Lung (tissue), 12 donors: ENCODE data around the gene ADRB2. TPM values are rescaled to one million over a fixed set of nuclear protein-coding genes. Genes with fewer than 3 reads are reported as not detected.
A peak's percentile ranks its signal among the peaks of the same experiment; 100 is the strongest.

Experiments
- ATAC-seq: fragments of 200-7000 bp; cut with Tn5 transposase; one replicate; pipeline ENCODE4 v1.9.1; 2020; ENCODE audit warnings: moderate number of reproducible peaks; ENCODE audit not compliant: insufficient read depth, low FRiP score
- DNase-seq, 3 donors: peaks; one replicate each; pipeline ENCODE4 v3.0.0-alpha.2; 2013 to 2017
- H3K27ac ChIP-seq, 2 donors: one replicate each; pipeline ENCODE4 v1.5.1; 2013; ENCODE audit warnings: mild to moderate bottlenecking in 2 of 2, moderate library complexity in 2 of 2, control low read depth in 1 of 2, inconsistent platforms in 1 of 2, low read depth in 1 of 2, low read length in 1 of 2
- H3K27me3 ChIP-seq, 3 donors: one replicate each; pipeline ENCODE4 v1.5.1; 2013; ENCODE audit warnings: low read length in 2 of 3; ENCODE audit not compliant: control insufficient read depth in 3 of 3, insufficient read depth in 3 of 3
- H3K36me3 ChIP-seq, 4 donors: one replicate each; pipeline ENCODE4 v1.5.1; 2013; ENCODE audit warnings: low read length in 4 of 4, mild to moderate bottlenecking in 1 of 4, moderate library complexity in 1 of 4; ENCODE audit not compliant: control insufficient read depth in 4 of 4, insufficient read depth in 4 of 4
- H3K4me1 ChIP-seq, 5 donors: one replicate each; pipeline ENCODE4 v1.5.1; 2013; ENCODE audit warnings: low read length in 5 of 5, mild to moderate bottlenecking in 2 of 5, moderate library complexity in 1 of 5; ENCODE audit not compliant: control insufficient read depth in 5 of 5, insufficient read depth in 5 of 5
- H3K4me3 ChIP-seq: one replicate; pipeline ENCODE4 v1.5.1; 2013; ENCODE audit warnings: mild to moderate bottlenecking, control low read depth, moderate library complexity
- H3K9ac ChIP-seq, 2 donors: one replicate each; pipeline ENCODE4 v1.5.1; 2013; ENCODE audit warnings: low read length in 2 of 2, control low read depth in 1 of 2; ENCODE audit not compliant: insufficient read depth in 1 of 2
- H3K9me3 ChIP-seq, 4 donors: one replicate each; pipeline ENCODE4 v1.5.1; 2013; ENCODE audit warnings: low read length in 3 of 4, mild to moderate bottlenecking in 1 of 4, moderate library complexity in 1 of 4; ENCODE audit not compliant: control insufficient read depth in 4 of 4, insufficient read depth in 3 of 4
- WGBS, 2 donors: extraction: QIAGEN DNeasy Blood & Tissue Kit; methylation state at CpG; one replicate each; pipeline ENCODE4 v1.1.7; 2013; 5-methylcytosine and 5-hydroxymethylcytosine counted together
- polyA plus RNA-seq, 2 donors: library from polyadenylated mRNA; stranded (reverse); fragments of 200-250 nt; gene quantifications; one replicate each; pipeline ENCODE4 v1.2.1, GENCODE V29; 2013
- total RNA-seq, 2 donors: library from RNA; depleted of rRNA in 1 of 2; stranded (reverse); fragments of >200 nt in 1 of 2; gene quantifications; one replicate each; pipeline ENCODE4 v1.2.1, GENCODE V29; 2014 to 2021
- TF ChIP-seq, protein P1 (sequence below): IDR thresholded peaks from 2 replicates; pipeline ENCODE4 v1.5.1; 2012; ENCODE audit warnings: mild to moderate bottlenecking; ENCODE audit errors: control extremely low read depth, extremely low read depth
- donor health status: control.
- donor health status: control.
- donor health status: Bipolar disorder and iron deficiency.
- donor health status: healthy.
- donor health status: DM: yes; HTN: yes; CAD: no.

Gene ADRB2
- total and polyA plus RNA-seq, 4 donors: 3.5 to 18.4 (median 9.5) TPM

DNA sequence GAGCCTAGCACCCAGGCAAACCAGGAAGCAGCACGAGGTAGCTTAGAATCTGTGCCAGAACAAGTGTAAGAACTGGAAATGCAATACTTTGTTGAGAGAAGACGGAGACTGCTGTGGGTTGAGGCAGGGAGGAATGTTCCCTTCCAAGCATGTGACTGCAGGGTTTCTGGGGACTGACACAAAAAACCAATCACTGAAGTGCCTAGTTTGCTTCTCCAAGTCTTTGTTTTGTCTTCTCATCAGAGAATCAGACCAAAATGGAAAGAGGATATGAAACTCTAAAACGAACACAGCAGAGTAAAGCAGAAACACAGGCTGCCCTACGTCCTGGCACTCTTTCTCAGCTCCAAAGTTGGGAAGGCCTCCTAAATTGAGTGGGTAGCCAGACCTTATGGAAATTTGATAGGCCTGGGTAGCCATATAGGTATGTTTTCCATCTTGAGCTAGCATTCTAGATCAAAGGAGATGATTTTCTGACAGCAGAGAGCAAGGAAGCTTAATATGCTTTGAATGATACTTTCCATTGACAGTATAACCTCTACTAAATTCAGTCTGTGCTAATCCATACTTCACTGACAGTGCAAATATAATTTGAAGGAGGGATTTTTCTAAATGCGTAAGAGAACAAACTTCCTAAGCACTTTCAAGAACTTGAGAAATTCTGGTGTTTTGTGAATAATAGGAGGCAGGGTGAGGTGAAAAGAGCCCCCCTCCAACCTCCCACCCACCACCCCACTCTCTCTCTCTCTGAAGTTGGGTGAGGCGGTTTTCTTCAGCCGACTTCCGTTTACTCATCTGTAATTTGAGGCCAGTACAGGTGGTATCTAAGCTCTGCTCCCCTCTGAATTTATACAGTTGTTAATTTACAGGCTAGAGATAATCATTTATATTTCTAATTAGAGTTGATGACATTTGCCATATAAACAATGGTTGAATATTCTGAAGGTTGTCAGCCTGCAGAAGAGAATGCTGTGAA, 5.5 kb downstream of the ADRB2 start:
- H3K4me3 ChIP-seq: no peak overlapping the region
- WGBS, 2 donors: 42 to 51% methylated on average over 8 of the region's 8 CpGs
- H3K4me1 ChIP-seq: peaks cover 0 to 24% (median 10%) of the 10 kb centered on the region in 5 donors
- no peaks in the 10 kb centered on the region for H3K36me3 ChIP-seq
- no peaks in the 10 kb centered on the region for H3K27me3 ChIP-seq
- H3K9ac ChIP-seq: no peak overlapping the region
- peak in 1 of 3 donors; percentile 42 for DNase-seq
- TF ChIP-seq, protein P1, sequence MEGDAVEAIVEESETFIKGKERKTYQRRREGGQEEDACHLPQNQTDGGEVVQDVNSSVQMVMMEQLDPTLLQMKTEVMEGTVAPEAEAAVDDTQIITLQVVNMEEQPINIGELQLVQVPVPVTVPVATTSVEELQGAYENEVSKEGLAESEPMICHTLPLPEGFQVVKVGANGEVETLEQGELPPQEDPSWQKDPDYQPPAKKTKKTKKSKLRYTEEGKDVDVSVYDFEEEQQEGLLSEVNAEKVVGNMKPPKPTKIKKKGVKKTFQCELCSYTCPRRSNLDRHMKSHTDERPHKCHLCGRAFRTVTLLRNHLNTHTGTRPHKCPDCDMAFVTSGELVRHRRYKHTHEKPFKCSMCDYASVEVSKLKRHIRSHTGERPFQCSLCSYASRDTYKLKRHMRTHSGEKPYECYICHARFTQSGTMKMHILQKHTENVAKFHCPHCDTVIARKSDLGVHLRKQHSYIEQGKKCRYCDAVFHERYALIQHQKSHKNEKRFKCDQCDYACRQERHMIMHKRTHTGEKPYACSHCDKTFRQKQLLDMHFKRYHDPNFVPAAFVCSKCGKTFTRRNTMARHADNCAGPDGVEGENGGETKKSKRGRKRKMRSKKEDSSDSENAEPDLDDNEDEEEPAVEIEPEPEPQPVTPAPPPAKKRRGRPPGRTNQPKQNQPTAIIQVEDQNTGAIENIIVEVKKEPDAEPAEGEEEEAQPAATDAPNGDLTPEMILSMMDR: no peak
- ATAC-seq: no peak
- H3K27ac ChIP-seq: peak overlapping the region; percentile 24 to 68
- H3K9me3 ChIP-seq: no peaks in the 10 kb centered on the region

DNA sequence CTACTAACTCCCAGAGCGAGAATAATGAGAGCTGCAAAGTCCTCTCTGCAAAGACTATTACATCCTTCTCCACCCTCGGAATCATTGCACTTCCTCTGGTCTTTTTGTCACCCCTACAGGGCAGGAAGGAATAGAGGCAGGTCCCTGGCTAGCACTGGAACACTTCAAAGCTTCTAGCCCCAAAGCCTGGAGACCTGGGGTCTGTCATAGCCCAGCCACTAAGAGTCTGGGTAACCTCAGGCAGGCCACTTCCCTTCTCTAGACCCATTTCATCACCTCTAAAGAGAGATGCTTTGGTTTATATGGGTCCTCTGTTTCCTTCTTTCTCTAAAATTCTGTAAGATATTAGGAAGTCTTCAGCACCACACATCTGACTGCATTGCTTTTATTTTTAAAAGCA, 6.7 kb downstream of the ADRB2 start:
- H3K4me3 ChIP-seq: no peak overlapping the region
- no peaks in the 10 kb centered on the region for H3K9me3 ChIP-seq
- TF ChIP-seq, protein P1: no peak
- H3K36me3 ChIP-seq: no peaks in the 10 kb centered on the region
- H3K4me1 ChIP-seq: peaks cover 0 to 24% (median 6%) of the 10 kb centered on the region in 5 donors
- ATAC-seq (no peak), DNase-seq (no peak)
- H3K27me3 ChIP-seq: no peaks in the 10 kb centered on the region
- WGBS, 2 donors: 24 to 38% methylated on average over 2 of the region's 2 CpGs
- H3K27ac ChIP-seq: no peak overlapping the region
- no peak overlapping the region for H3K9ac ChIP-seq

DNA sequence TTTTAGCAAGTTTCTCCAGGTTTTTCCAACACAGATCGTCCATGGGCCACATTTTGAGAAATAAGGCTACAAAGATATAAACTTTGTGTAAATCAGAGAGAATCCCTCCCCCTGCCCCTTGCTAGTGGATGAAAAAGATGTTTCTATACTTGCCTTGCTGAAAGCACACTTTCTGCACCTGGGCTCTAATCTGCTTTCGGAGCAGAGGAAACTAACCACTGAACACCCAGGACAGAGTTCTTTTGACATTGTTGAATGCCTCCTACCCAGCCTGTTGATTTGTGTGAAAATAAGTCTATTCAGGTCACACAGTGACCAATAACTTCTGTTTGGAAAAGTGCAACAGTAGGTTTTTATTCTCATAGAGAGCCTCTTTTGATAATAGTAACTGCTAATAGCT, 7.5 kb downstream of the ADRB2 start:
- ATAC-seq (no peak), DNase-seq (no peak)
- H3K4me3 ChIP-seq: no peak overlapping the region
- no peak overlapping the region for H3K9ac ChIP-seq
- no peak overlapping the region for H3K27ac ChIP-seq
- WGBS, 2 donors: 67 to 86% methylated on average over 2 of the region's 2 CpGs
- TF ChIP-seq, protein P1: no peak
- H3K4me1 ChIP-seq: peaks cover 0 to 30% (median 8%) of the 10 kb centered on the region in 5 donors
- H3K9me3 ChIP-seq: no peaks in the 10 kb centered on the region
- H3K27me3 ChIP-seq: no peaks in the 10 kb centered on the region
- H3K36me3 ChIP-seq: no peaks in the 10 kb centered on the region
